ENCODE results near the gene CCDC134.

The CCDC134 gene

GRCh38 chr22:41870786-41871185, 70.3 kb downstream of the CCDC134 start:
- intact Hi-C loops (cut with DNase I), result no loop called here

DNA sequence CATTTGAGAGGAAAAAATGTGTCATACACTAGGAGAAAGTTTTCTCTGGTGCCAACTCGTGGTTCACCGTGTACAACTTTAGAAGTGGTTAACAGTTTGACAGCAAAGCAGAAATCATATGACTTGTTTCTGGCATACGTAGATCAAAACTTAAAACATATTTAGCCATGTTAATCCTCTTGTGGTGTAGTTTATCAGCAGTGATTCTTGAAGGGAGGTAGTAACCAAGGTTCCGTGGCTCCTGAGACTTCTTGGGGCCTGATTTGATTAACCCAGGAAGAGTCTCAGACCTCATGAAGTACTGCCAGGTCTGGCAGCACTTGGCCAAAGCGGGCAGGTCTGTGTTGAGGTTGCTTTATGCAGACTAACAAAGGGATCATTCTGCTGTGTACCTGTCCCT, 72.9 kb downstream of the CCDC134 start:
- intact Hi-C loops (cut with DNase I), result no loop called here
- DNase-seq, result no peak

More at GRCh38 chr22:41870786-41871185, 70.3 kb downstream of the CCDC134 start:
- DNase-seq, result no peak

- DNase-seq, result no peak
- intact Hi-C loops (cut with DNase I), result no loop called here
Observed at GRCh38 chr22:41874090-41874489, 73.6 kb downstream of the CCDC134 start.

GRCh38 chr22:41875531-41876270, 75.2 kb downstream of the CCDC134 start:
- peak in 4 of 10 donors; percentile 28 to 83 (median 50) for DNase-seq
- intact Hi-C loops (cut with DNase I), result no loop called here

All from posterior cingulate gyrus (tissue), 11 donors.